ENCODE data around the gene CD46.

Gene CD46

GRCh38 chr1:207826557-207827487 is 75.0 kb downstream of the CD46 start:
- no peak overlapping the region for H3K4me3 ChIP-seq (ENCODE audit: low read length)
- TF ChIP-seq, protein P1, sequence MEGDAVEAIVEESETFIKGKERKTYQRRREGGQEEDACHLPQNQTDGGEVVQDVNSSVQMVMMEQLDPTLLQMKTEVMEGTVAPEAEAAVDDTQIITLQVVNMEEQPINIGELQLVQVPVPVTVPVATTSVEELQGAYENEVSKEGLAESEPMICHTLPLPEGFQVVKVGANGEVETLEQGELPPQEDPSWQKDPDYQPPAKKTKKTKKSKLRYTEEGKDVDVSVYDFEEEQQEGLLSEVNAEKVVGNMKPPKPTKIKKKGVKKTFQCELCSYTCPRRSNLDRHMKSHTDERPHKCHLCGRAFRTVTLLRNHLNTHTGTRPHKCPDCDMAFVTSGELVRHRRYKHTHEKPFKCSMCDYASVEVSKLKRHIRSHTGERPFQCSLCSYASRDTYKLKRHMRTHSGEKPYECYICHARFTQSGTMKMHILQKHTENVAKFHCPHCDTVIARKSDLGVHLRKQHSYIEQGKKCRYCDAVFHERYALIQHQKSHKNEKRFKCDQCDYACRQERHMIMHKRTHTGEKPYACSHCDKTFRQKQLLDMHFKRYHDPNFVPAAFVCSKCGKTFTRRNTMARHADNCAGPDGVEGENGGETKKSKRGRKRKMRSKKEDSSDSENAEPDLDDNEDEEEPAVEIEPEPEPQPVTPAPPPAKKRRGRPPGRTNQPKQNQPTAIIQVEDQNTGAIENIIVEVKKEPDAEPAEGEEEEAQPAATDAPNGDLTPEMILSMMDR (conservative IDR thresholded peaks at IDR 0.05; ENCODE audit: low read depth, low read length), result no peak
- no peak for DNase-seq (ENCODE audit: low read depth)

DNA sequence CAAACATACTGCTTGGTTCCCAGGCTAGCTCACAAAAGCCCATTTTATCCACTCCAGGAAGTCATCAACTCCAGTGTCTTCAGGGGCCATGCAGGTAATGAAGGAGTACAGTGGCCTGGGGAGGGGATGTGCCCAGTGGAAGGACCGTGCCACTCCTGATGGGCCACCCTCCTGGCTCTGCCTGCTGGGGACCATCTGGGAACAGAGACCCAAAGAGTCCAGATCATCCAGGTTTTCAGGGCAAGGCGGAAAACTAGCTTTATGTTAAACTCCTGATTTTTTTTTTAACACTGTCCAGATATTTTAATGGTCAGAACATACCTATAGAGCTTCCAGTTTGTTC is 75.6 kb downstream of the CD46 start:
- TF ChIP-seq, protein P1 (conservative IDR thresholded peaks at IDR 0.05; ENCODE audit: low read depth, low read length), result no peak
- no peak overlapping the region for H3K4me3 ChIP-seq (ENCODE audit: low read length)
- DNase-seq (ENCODE audit: low read depth), result no peak

- TF ChIP-seq, protein P1 (conservative IDR thresholded peaks at IDR 0.05; ENCODE audit: low read depth, low read length), result no peak
- no peak for DNase-seq (ENCODE audit: low read depth)
- H3K4me3 ChIP-seq (ENCODE audit: low read length), result no peak overlapping the region
Measured at GRCh38 chr1:207828046-207828445, 76.2 kb downstream of the CD46 start.

DNA sequence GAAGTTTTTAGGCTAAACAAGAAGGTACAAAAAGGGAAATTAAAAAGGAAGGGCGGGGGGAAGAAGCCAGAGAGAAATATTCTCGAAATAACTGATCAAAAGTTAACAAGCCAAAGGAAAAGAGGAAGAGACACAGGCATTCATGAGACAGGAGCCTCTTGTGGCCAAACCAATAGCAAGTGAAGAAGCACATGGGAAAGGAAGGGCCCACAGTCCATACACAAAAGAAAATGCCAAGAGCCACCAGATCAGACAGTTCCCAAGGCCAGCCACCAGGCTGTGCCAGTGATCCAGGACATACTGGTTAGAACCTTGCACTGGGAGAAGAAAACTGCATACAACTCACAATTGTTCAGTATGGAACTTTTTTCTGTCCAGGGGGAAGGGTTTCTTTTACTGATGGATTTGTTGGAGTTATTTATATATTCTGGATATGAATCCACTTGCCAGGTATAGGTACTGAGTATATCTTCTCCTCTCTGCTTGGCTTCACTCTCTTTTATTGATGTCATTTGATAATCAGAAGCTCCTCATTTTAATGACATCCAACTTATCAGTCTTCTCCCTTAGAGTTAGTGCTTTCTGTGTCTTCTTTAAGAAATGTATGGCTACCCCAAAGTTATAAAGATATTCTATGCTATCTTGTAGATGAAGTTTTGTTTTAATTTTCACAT is 76.8 kb downstream of the CD46 start:
- peak; percentile 47 for DNase-seq (ENCODE audit: low read depth)
- TF ChIP-seq, protein P1 (conservative IDR thresholded peaks at IDR 0.05; ENCODE audit: low read depth, low read length), result peak; percentile 83
- no peak overlapping the region for H3K4me3 ChIP-seq (ENCODE audit: low read length)

GRCh38 chr1:207829576-207829975 is 77.7 kb downstream of the CD46 start:
- TF ChIP-seq, protein P1 (conservative IDR thresholded peaks at IDR 0.05; ENCODE audit: low read depth, low read length), result no peak
- DNase-seq (ENCODE audit: low read depth), result no peak
- no peak overlapping the region for H3K4me3 ChIP-seq (ENCODE audit: low read length)

- H3K4me3 ChIP-seq (ENCODE audit: low read length), result no peak overlapping the region
- TF ChIP-seq, protein P1 (conservative IDR thresholded peaks at IDR 0.05; ENCODE audit: low read depth, low read length), result no peak
- no peak for DNase-seq (ENCODE audit: low read depth)
Measured at GRCh38 chr1:207830788-207831187, 78.9 kb downstream of the CD46 start.

All from retinal pigment epithelial cell (primary cell).